ENCODE measurements around the gene LRIG2.

GRCh38 chr1:113141650-113142473 is 68.9 kb downstream of the LRIG2 start:
- TF ChIP-seq EZH2 (IDR thresholded peaks at IDR 0.05) (no peak), POLR2AphosphoS5 (IDR thresholded peaks at IDR 0.05; ENCODE audit: low read depth, low read length) (no peak), RAD21 (IDR thresholded peaks at IDR 0.05; ENCODE audit: low read depth) (no peak), EZH2phosphoT487 (IDR thresholded peaks at IDR 0.05; ENCODE audit: borderline replicate concordance) (no peak), POLR2A (IDR thresholded peaks at IDR 0.05; ENCODE audit: borderline replicate concordance, extremely low read depth, insufficient read depth, insufficient read length) (no peak), CTCF (IDR thresholded peaks at IDR 0.05 in 2 of 3, conservative IDR thresholded peaks at IDR 0.05 in 1 of 3; ENCODE audit: borderline replicate concordance in 1 of 3, insufficient read depth in 1 of 3, low read depth in 2 of 3, low read length in 2 of 3) (no peak), TCF7L2 (IDR thresholded peaks at IDR 0.05; ENCODE audit: borderline replicate concordance, extremely low read depth, insufficient read depth, insufficient read length) (no peak), ELF1 (IDR thresholded peaks at IDR 0.05; ENCODE audit: borderline replicate concordance, low read depth) (no peak), REST (IDR thresholded peaks at IDR 0.05; ENCODE audit: low read depth) (no peak), MAX (IDR thresholded peaks at IDR 0.05) (no peak), ZNF274 (IDR thresholded peaks at IDR 0.05; ENCODE audit: low read depth, low read length) (no peak), EGR1 (IDR thresholded peaks at IDR 0.05; ENCODE audit: low read depth) (no peak), ZFX (IDR thresholded peaks at IDR 0.05) (no peak), YY1 (IDR thresholded peaks at IDR 0.05; ENCODE audit: extremely low read depth, insufficient replicate concordance, low read depth, low read length) (no peak)
